ENCODE data around the gene NCOA4.

DNA sequence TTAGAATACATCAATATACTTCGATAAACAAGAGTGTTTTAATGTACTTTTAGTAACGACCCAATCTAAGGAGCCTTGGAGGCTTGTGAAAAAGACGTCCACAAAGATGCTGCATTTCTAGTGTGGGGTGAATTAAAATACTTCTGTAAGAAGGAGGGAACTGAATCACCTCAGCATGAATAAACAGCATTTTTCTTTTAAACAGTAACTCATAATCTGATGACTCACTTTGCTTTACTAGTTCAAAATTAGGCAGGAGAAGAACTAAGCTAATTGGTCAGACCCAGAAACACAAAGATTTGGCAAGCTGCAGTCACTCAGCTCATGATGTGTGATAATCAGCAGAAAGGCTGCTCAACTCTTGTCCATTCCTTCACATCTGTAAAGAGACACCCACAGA, 24.2 kb downstream of the NCOA4 start:
- TF ChIP-seq POLR2A (IDR thresholded peaks at IDR 0.05; ENCODE audit: borderline replicate concordance, extremely low read depth, insufficient read depth, insufficient read length) = no peak
- TF ChIP-seq, protein P1, sequence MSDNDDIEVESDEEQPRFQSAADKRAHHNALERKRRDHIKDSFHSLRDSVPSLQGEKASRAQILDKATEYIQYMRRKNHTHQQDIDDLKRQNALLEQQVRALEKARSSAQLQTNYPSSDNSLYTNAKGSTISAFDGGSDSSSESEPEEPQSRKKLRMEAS (IDR thresholded peaks at IDR 0.05) = no peak
- TF ChIP-seq, protein P2, sequence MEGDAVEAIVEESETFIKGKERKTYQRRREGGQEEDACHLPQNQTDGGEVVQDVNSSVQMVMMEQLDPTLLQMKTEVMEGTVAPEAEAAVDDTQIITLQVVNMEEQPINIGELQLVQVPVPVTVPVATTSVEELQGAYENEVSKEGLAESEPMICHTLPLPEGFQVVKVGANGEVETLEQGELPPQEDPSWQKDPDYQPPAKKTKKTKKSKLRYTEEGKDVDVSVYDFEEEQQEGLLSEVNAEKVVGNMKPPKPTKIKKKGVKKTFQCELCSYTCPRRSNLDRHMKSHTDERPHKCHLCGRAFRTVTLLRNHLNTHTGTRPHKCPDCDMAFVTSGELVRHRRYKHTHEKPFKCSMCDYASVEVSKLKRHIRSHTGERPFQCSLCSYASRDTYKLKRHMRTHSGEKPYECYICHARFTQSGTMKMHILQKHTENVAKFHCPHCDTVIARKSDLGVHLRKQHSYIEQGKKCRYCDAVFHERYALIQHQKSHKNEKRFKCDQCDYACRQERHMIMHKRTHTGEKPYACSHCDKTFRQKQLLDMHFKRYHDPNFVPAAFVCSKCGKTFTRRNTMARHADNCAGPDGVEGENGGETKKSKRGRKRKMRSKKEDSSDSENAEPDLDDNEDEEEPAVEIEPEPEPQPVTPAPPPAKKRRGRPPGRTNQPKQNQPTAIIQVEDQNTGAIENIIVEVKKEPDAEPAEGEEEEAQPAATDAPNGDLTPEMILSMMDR (IDR thresholded peaks at IDR 0.05 in 2 of 3, conservative IDR thresholded peaks at IDR 0.05 in 1 of 3; ENCODE audit: borderline replicate concordance in 1 of 3, insufficient read depth in 1 of 3, low read depth in 2 of 3, low read length in 2 of 3) = no peak
- TF ChIP-seq, protein P3, sequence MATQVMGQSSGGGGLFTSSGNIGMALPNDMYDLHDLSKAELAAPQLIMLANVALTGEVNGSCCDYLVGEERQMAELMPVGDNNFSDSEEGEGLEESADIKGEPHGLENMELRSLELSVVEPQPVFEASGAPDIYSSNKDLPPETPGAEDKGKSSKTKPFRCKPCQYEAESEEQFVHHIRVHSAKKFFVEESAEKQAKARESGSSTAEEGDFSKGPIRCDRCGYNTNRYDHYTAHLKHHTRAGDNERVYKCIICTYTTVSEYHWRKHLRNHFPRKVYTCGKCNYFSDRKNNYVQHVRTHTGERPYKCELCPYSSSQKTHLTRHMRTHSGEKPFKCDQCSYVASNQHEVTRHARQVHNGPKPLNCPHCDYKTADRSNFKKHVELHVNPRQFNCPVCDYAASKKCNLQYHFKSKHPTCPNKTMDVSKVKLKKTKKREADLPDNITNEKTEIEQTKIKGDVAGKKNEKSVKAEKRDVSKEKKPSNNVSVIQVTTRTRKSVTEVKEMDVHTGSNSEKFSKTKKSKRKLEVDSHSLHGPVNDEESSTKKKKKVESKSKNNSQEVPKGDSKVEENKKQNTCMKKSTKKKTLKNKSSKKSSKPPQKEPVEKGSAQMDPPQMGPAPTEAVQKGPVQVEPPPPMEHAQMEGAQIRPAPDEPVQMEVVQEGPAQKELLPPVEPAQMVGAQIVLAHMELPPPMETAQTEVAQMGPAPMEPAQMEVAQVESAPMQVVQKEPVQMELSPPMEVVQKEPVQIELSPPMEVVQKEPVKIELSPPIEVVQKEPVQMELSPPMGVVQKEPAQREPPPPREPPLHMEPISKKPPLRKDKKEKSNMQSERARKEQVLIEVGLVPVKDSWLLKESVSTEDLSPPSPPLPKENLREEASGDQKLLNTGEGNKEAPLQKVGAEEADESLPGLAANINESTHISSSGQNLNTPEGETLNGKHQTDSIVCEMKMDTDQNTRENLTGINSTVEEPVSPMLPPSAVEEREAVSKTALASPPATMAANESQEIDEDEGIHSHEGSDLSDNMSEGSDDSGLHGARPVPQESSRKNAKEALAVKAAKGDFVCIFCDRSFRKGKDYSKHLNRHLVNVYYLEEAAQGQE (IDR thresholded peaks at IDR 0.05; ENCODE audit: low read depth) = no peak
- no peak for TF ChIP-seq SP1 (IDR thresholded peaks at IDR 0.05; ENCODE audit: low read depth)
- no peak for TF ChIP-seq EZH2phosphoT487 (IDR thresholded peaks at IDR 0.05; ENCODE audit: borderline replicate concordance)
- TF ChIP-seq JUND (IDR thresholded peaks at IDR 0.05) = no peak
- no peak for TF ChIP-seq POLR2AphosphoS5 (IDR thresholded peaks at IDR 0.05; ENCODE audit: low read depth, low read length)
- no peak for TF ChIP-seq RAD21 (IDR thresholded peaks at IDR 0.05; ENCODE audit: low read depth)
- TF ChIP-seq YY1 (IDR thresholded peaks at IDR 0.05; ENCODE audit: extremely low read depth, insufficient replicate concordance, low read depth, low read length) = no peak
- TF ChIP-seq FOSL1 (IDR thresholded peaks at IDR 0.05; ENCODE audit: low read depth) = no peak
- TF ChIP-seq ZNF274 (IDR thresholded peaks at IDR 0.05; ENCODE audit: low read depth, low read length) = no peak
- TF ChIP-seq EZH2 (IDR thresholded peaks at IDR 0.05) = no peak

Measured in HCT116 (cell line).